SK-N-MC (cell line): ENCODE data around the gene SLC43A1.

Source experiments
- DNase-seq: peaks from one replicate; pipeline ENCODE4 v3.0.0-alpha.2; 2011; ENCODE audit warnings: low read depth, low spot score
- H3K27ac ChIP-seq: fragments of 200-600 bp; sonication (generic); 2 replicates; pipeline ENCODE4 v1.5.1; 2016; ENCODE audit warnings: mixed run types
- H3K36me3 ChIP-seq: fragments of 200-600 bp; sonication (generic); 2 replicates; pipeline ENCODE4 v1.6.1; 2017; ENCODE audit warnings: antibody characterized with exemption, low read length, mixed read lengths; ENCODE audit not compliant: insufficient read depth
- H3K4me3 ChIP-seq: fragments of 200-600 bp; sonication (generic); 2 replicates; pipeline ENCODE4 v1.5.1; 2016
- H3K9ac ChIP-seq: fragments of 200-600 bp; sonication (generic); 2 replicates; pipeline ENCODE4 v1.8.0; 2017; ENCODE audit warnings: mixed run types, mixed read lengths; ENCODE audit not compliant: insufficient read length
- H3K9me3 ChIP-seq: fragments of 200-600 bp; sonication (generic); 2 replicates; pipeline ENCODE4 v1.6.1; 2017; ENCODE audit warnings: low read depth, mild to moderate bottlenecking, antibody characterized with exemption, low read length, moderate library complexity, mixed read lengths
- EZH2 ChIP-seq: fragments of 200-600 bp; sonication (generic); IDR thresholded peaks from one replicate; pipeline ENCODE4 v1.6.1; 2017; ENCODE audit warnings: antibody characterized with exemption
- FOXP2 ChIP-seq: optimal IDR thresholded peaks from 2 replicates; pipeline ENCODE3; 2011; ENCODE audit warnings: mild to moderate bottlenecking, moderate library complexity; ENCODE audit not compliant: insufficient read depth; ENCODE audit errors: extremely low read length, control extremely low read depth
- POLR2AphosphoS5 ChIP-seq: IDR thresholded peaks from 2 replicates; pipeline ENCODE4 v1.6.1; 2012; ENCODE audit warnings: mild to moderate bottlenecking, low read depth, low read length, borderline replicate concordance

SLC43A1 gene

GRCh38 chr11:57480409-57481137 lies 34.9 kb downstream of the SLC43A1 start:
- no peak overlapping the region for H3K4me3 ChIP-seq
- no peak overlapping the region for H3K9ac ChIP-seq
- no peak for DNase-seq
- H3K36me3 ChIP-seq = no peaks in the 10 kb centered on the region; the same call in 1 of the 2 replicates
- H3K27ac ChIP-seq = no peak overlapping the region
- no peak for TF ChIP-seq POLR2AphosphoS5
- TF ChIP-seq FOXP2 = no peak
- TF ChIP-seq EZH2 = no peak
- no peaks in the 10 kb centered on the region for H3K9me3 ChIP-seq

GRCh38 chr11:57479911-57480310 lies 35.6 kb downstream of the SLC43A1 start:
- TF ChIP-seq EZH2 (no peak), POLR2AphosphoS5 (no peak), FOXP2 (no peak)
- DNase-seq = no peak
- no peaks in the 10 kb centered on the region for H3K9me3 ChIP-seq
- no peak overlapping the region for H3K9ac ChIP-seq
- no peak overlapping the region for H3K27ac ChIP-seq
- no peak overlapping the region for H3K4me3 ChIP-seq
- no peaks in the 10 kb centered on the region for H3K36me3 ChIP-seq

- no peak for TF ChIP-seq POLR2AphosphoS5
- TF ChIP-seq FOXP2 = no peak
- TF ChIP-seq EZH2 = no peak
- no peak overlapping the region for H3K27ac ChIP-seq
- no peak overlapping the region for H3K9ac ChIP-seq
- no peaks in the 10 kb centered on the region for H3K9me3 ChIP-seq
- no peaks in the 10 kb centered on the region for H3K36me3 ChIP-seq
- DNase-seq = no peak
- no peak overlapping the region for H3K4me3 ChIP-seq
Observed at GRCh38 chr11:57479021-57479663, 36.4 kb downstream of the SLC43A1 start.

GRCh38 chr11:57477507-57478189 lies 37.9 kb downstream of the SLC43A1 start:
- no peak overlapping the region for H3K9ac ChIP-seq
- H3K4me3 ChIP-seq = no peak overlapping the region
- H3K36me3 ChIP-seq = no peaks in the 10 kb centered on the region
- no peak for DNase-seq
- no peak overlapping the region for H3K27ac ChIP-seq
- TF ChIP-seq FOXP2 (no peak), POLR2AphosphoS5 (no peak; the same call in 1 of the 2 replicates), EZH2 (no peak)
- H3K9me3 ChIP-seq = no peaks in the 10 kb centered on the region

- Histone ChIP-seq H3K4me3 (no peak overlapping the region), H3K27ac (no peak overlapping the region), H3K36me3 (no peaks in the 10 kb centered on the region), H3K9me3 (no peaks in the 10 kb centered on the region), H3K9ac (no peak overlapping the region)
- no peak for DNase-seq
- TF ChIP-seq EZH2 = no peak
Observed at GRCh38 chr11:57476757-57477506, 38.6 kb downstream of the SLC43A1 start.

GRCh38 chr11:57476047-57476756 lies 39.3 kb downstream of the SLC43A1 start:
- no peak for DNase-seq
- Histone ChIP-seq H3K9ac (no peak overlapping the region), H3K27ac (no peak overlapping the region), H3K9me3 (no peaks in the 10 kb centered on the region), H3K4me3 (no peak overlapping the region), H3K36me3 (no peaks in the 10 kb centered on the region)
- TF ChIP-seq POLR2AphosphoS5 (no peak), EZH2 (no peak), FOXP2 (no peak)

- Histone ChIP-seq H3K27ac (no peak overlapping the region), H3K4me3 (no peak overlapping the region)
Observed at GRCh38 chr11:57475671-57476046, 39.8 kb downstream of the SLC43A1 start.

More at GRCh38 chr11:57475671-57476046, 39.8 kb downstream of the SLC43A1 start:
- no peaks in the 10 kb centered on the region for H3K9me3 ChIP-seq
- no peaks in the 10 kb centered on the region for H3K36me3 ChIP-seq
- no peak for DNase-seq
- no peak overlapping the region for H3K9ac ChIP-seq
- TF ChIP-seq POLR2AphosphoS5 = no peak
- TF ChIP-seq FOXP2 = no peak
- TF ChIP-seq EZH2 = no peak
